Right cardiac atrium (tissue), 5 donors: ENCODE measurements around the gene NARS2. TPM values are rescaled to one million over a fixed set of nuclear protein-coding genes. Genes with fewer than 3 reads are reported as not detected.

Source experiments
- ATAC-seq, 2 donors: fragments of 200-7000 bp; cut with Tn5 transposase; one replicate each; pipeline versions ENCODE4 v1.8.0 to v1.9.1; 2020; ENCODE audit warnings: moderate library complexity in 2 of 2, mild to moderate bottlenecking in 1 of 2
- DNase-seq, 3 donors: peaks; one replicate each; pipeline ENCODE4 v3.0.0-alpha.2; 2020
- H3K27ac ChIP-seq: one replicate; pipeline ENCODE4 v1.5.1; 2013; ENCODE audit warnings: mild to moderate bottlenecking, low read length, control low read depth, moderate library complexity
- H3K27me3 ChIP-seq: one replicate; pipeline ENCODE4 v1.6.1; 2013; ENCODE audit not compliant: control insufficient read depth, insufficient read depth
- H3K4me1 ChIP-seq: one replicate; pipeline ENCODE4 v1.6.1; 2013; ENCODE audit warnings: low read length; ENCODE audit not compliant: control insufficient read depth, insufficient read depth
- H3K4me3 ChIP-seq: one replicate; pipeline ENCODE4 v1.5.1; 2013; ENCODE audit warnings: low read length, control low read depth
- H3K9me3 ChIP-seq: one replicate; pipeline ENCODE4 v1.6.1; 2013; ENCODE audit warnings: low read length; ENCODE audit not compliant: control insufficient read depth
- WGBS: extraction: QIAGEN DNeasy Blood & Tissue Kit; methylation state at CpG from one replicate; pipeline ENCODE4 v1.1.7; 2013; 5-methylcytosine and 5-hydroxymethylcytosine counted together
- intact Hi-C, 4 donors: fragments of 100-400 bp; cut with DNase I; formaldehyde crosslinking; loops; one replicate each; pipeline versions ENCODE4 v1.11.0 to v1.14.0; 2022 to 2023
- polyA plus RNA-seq: library from polyadenylated mRNA; stranded (reverse); fragments of 200-250 nt; gene quantifications from one replicate; pipeline ENCODE4 v1.2.3, GENCODE V29; 2013
- total RNA-seq, 4 donors: library from RNA; stranded (reverse); fragmentation: NEBNext Ultra II Directional; extraction: Animal tissue kit (Norgen Biotek cat#: 25700); gene quantifications; one replicate each; pipeline ENCODE4 v1.2.1, GENCODE V29; 2021
- donor health status: healthy with polysubstance abuse.
- donor health status: DM: no; HTN: yes; CAD: no.
- donor health status: DM: no; HTN: no; CAD: no.
- donor health status: DM: no; HTN: yes; CAD: no; lungs with severe emphysema.
- donor health status: DM: yes; HTN: yes; CAD: no.

Gene NARS2
- total and polyA plus RNA-seq, 5 donors, result 10.2 to 19.1 (median 13.9) TPM

DNA sequence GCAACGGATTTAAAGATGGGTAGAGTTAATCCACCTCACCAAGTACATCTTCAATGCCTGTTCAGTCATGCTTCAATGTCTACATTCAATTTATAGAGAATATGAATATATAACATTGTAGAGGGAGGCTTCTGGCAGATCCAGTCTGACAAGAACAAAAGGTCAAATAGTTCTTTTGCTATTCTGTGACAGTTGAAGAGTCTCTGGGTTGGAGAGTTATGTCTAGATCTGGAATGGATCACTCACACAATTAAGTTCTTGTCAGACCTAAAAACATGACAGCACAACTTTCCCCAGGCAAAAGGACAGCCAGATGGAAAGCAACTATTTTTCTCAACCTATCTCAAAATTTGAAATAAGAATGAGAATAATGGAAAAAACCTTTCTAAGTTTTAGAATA, 141.7 kb downstream of the NARS2 start:
- intact Hi-C loops, result no loop called here
- Histone ChIP-seq H3K9me3 (no peaks in the 10 kb centered on the region), H3K27me3 (no peaks in the 10 kb centered on the region), H3K4me3 (no peak overlapping the region), H3K4me1 (no peaks in the 10 kb centered on the region), H3K27ac (no peak overlapping the region)
- DNase-seq (no peak), ATAC-seq (no peak)
- 42% methylated on average over 1 of the region's 1 CpG for WGBS

DNA sequence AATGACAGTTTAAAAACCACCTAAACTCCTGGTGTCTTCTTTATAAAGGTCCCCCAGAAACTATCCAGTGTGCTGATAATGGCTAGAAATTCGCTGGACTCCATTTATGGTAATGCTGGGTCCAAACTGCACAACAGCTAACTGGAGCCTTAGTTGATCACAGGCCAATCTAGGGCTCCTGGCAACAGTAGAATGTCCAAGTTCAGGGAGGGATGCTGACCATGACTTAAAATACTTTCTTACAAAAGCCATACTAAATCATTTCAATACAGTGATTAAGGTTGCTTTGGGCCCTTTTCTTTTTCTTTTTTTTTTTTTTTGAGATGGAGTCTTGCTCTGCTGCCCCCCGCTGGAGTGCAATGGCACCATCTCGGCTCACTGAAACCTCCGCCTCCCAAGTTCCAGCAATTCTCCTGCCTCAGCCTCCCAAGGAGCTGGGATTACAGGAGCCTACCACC, 142.6 kb downstream of the NARS2 start:
- intact Hi-C loops, result no loop called here
- DNase-seq (peak in 2 of 3 donors; percentile 45 to 59), ATAC-seq (peak in 1 of 2 donors; percentile 47)
- no peak overlapping the region for H3K27ac ChIP-seq
- H3K4me1 ChIP-seq, result no peaks in the 10 kb centered on the region
- H3K4me3 ChIP-seq, result no peak overlapping the region
- WGBS, result 80% methylated on average over 4 of the region's 4 CpGs
- no peaks in the 10 kb centered on the region for H3K9me3 ChIP-seq
- H3K27me3 ChIP-seq, result no peaks in the 10 kb centered on the region

- no peak for ATAC-seq
- no peaks in the 10 kb centered on the region for H3K9me3 ChIP-seq
- no peak overlapping the region for H3K27ac ChIP-seq
- intact Hi-C loops, result loop anchor here in 3 of 4 donors (10.0 kb wide), 1 partner anchor 135 kb away; no protein-coding TSS in a partner anchor
- no peak overlapping the region for H3K4me3 ChIP-seq
- no peaks in the 10 kb centered on the region for H3K27me3 ChIP-seq
- no peaks in the 10 kb centered on the region for H3K4me1 ChIP-seq
- 66% methylated on average over 4 of the region's 4 CpGs for WGBS
- DNase-seq, result no peak
Measured at GRCh38 chr11:78429660-78430059, 145.0 kb downstream of the NARS2 start.

DNA sequence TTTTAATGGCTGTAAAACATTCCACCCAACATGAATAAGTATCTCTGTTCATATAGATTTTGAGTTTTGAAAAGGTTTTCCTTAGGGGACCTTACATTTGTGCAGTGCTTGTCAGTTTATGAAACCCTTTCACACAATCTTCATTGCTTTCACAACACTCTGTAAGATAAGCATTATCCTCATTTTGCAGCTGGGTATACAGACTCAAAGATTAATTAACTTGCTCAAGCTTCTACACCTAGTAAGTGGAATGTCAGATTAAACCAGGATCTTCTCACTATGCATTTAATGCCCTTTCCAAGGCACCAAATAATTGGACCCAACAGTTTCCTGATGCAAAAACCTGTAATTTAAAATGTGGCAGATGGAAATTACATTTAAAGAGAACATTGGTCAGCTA, 145.5 kb downstream of the NARS2 start:
- H3K4me1 ChIP-seq, result no peaks in the 10 kb centered on the region
- intact Hi-C loops, result loop anchor here in 3 of 4 donors (10.0 kb wide), 1 partner anchor 136 kb away; no protein-coding TSS in a partner anchor
- no peaks in the 10 kb centered on the region for H3K9me3 ChIP-seq
- DNase-seq (no peak), ATAC-seq (no peak)
- H3K27me3 ChIP-seq, result no peaks in the 10 kb centered on the region
- no peak overlapping the region for H3K4me3 ChIP-seq
- no peak overlapping the region for H3K27ac ChIP-seq

DNA sequence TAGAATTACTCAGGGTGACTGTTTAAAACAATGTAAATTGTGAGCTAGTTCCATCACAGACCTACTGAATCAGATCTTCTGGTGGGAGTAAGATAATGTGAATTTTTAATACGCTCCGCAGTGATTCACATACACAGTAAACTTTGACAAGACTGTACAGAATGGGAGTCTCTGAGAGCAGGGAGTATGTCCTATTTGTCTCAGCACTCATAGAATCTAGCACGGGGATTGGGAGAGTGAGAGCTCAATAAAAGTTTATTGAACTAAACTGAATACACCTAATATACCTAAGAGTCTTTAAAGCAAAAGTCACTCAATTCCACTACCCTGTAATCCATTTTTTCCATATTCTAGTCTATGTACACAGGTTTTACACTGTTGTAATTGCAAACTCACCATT, 145.9 kb downstream of the NARS2 start:
- DNase-seq (no peak), ATAC-seq (no peak)
- Histone ChIP-seq H3K9me3 (no peaks in the 10 kb centered on the region), H3K27ac (no peak overlapping the region), H3K4me1 (no peaks in the 10 kb centered on the region), H3K4me3 (no peak overlapping the region), H3K27me3 (no peaks in the 10 kb centered on the region)
- intact Hi-C loops, result loop anchor here in 3 of 4 donors (10.0 kb wide), 1 partner anchor 136 kb away; no protein-coding TSS in a partner anchor
- 91% methylated on average over 3 of the region's 3 CpGs for WGBS

DNA sequence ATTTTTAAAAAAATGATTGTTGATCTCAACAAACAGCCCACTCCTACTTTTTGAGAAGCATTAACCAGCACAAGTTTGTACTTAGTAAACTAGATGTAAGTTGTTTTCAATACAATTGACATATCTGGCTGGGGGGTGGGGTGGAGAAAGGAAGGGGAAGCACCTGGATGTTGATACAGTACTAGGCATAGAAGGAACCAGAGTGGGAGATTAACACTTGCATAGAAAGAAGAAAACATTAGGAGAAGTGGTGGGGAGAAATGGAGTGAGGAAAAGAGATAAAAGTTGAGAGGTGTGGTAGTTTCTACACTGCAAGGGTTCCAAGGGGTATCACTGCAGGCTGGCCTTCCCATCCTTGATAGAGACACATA, 146.4 kb downstream of the NARS2 start:
- no peaks in the 10 kb centered on the region for H3K9me3 ChIP-seq
- no peak for ATAC-seq
- H3K4me3 ChIP-seq, result no peak overlapping the region
- intact Hi-C loops, result loop anchor here in 3 of 4 donors (10.0 kb wide), 1 partner anchor 137 kb away; no protein-coding TSS in a partner anchor
- H3K27me3 ChIP-seq, result no peaks in the 10 kb centered on the region
- no peaks in the 10 kb centered on the region for H3K4me1 ChIP-seq
- H3K27ac ChIP-seq, result no peak overlapping the region
- DNase-seq, result no peak

DNA sequence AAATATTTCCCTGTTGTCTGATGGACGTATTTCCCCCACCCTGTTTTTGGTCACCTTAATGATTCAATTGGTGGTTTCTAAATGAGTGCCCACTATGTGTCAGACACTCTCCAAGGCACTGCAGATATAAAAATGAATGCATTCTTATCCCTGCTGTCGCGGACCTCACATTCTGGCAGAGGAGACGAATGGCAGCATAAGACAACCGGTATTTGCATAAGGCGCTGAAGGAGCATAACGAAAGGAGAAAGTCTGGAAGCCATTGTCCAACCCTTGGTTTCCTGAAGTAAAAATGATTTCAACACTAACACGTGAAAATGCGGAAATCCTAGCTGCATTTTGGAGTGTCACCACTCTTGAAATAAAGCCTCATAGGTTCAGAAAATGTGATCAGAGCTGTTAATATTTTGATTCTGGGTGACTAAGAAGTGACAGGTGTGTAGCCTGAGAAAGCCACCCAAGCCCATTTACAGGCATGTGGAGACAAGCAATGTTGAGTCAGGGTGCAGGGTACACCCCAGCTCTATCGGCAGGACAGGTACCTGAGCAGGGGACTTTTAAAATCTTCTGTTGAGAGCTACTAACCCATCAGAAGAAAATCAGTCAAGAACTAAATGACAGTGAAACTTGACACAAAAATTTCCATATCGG, 146.9 kb downstream of the NARS2 start:
- H3K4me3 ChIP-seq, result no peak overlapping the region
- intact Hi-C loops, result loop anchor here in 3 of 4 donors (10.0 kb wide), 1 partner anchor 137 kb away; no protein-coding TSS in a partner anchor

DNA sequence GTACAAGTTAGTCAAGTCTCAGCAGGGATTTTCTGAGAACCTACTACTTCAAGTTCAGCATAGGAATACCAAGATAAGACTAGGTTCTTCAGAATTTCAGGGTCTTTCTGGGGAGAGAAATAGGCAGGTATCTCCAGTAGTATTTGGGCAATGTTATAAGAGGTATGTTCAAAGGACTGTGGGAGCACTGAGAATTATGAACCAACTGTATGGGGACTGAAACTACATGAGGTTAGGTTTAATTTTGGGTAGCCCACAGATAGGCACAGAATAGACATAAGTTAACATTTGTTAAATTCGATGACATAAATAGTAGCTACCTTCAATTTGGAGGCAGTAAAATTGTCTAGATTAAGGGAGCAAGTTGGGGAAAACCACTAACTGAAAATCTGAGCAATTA, 147.8 kb downstream of the NARS2 start:
- Histone ChIP-seq H3K4me3 (no peak overlapping the region), H3K27me3 (no peaks in the 10 kb centered on the region), H3K27ac (no peak overlapping the region), H3K9me3 (no peaks in the 10 kb centered on the region), H3K4me1 (no peaks in the 10 kb centered on the region)
- intact Hi-C loops, result loop anchor here in 3 of 4 donors (10.0 kb wide), 1 partner anchor 138 kb away; no protein-coding TSS in a partner anchor
- 93% methylated on average over 1 of the region's 1 CpG for WGBS
- no peak for ATAC-seq
- no peak for DNase-seq

More for the DNA sequence above, 146.9 kb downstream of the NARS2 start:
- DNase-seq (no peak), ATAC-seq (no peak)
- no peaks in the 10 kb centered on the region for H3K4me1 ChIP-seq
- no peaks in the 10 kb centered on the region for H3K27me3 ChIP-seq
- 64% methylated on average over 11 of the region's 11 CpGs for WGBS
- H3K9me3 ChIP-seq, result no peaks in the 10 kb centered on the region
- H3K27ac ChIP-seq, result peak overlapping the region; percentile 32

GRCh38 chr11:78425399-78426070, 149.1 kb downstream of the NARS2 start:
- no peaks in the 10 kb centered on the region for H3K27me3 ChIP-seq
- no peaks in the 10 kb centered on the region for H3K4me1 ChIP-seq
- 42% methylated on average over 4 of the region's 4 CpGs for WGBS
- no peaks in the 10 kb centered on the region for H3K9me3 ChIP-seq
- DNase-seq (no peak), ATAC-seq (no peak)
- H3K4me3 ChIP-seq, result no peak overlapping the region
- intact Hi-C loops, result loop anchor here in 3 of 4 donors (10.0 kb wide), 1 partner anchor 139 kb away; no protein-coding TSS in a partner anchor
- H3K27ac ChIP-seq, result no peak overlapping the region

DNA sequence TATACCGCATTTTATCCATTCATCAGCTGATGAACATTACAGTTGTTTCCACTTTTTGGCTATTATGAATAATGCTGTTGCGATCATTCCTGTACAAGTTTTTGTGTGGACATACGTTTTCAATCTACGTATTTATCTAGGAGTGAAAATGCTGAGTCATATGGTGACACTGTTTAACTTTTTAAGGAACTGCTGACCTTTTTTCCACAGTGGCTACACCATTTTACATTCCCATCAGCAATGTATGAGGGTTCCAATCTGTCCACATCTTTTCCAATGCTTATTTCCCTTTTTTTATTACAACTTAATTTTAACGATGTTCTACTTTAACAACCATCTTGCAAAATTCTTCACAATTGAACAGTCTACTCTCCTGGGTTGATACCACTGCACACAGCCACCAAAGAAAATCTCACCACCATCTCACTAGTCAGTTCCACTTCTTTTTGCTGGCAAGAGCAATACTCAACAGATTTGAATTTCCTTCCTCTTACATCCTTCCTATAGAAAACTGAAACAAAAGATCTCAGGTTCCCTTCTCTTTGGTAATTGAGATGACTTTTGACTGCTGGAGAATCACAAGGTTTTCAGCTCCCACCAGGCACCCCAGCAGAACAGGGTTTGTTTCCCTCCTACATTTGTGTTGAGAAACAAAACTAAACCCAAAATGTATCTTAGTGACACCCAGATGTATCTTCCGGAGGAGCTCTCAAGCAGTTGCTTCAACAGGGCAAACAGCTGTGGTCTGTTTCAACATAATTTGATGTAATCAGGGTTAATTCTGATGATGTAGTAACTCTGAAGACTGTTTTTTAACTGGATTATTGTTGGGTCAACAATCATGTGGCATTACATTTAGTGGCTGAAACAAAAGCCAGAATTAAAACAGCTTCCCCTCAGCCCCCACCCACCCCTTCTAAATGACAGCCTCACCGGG, 150.1 kb downstream of the NARS2 start:
- 67% methylated on average over 7 of the region's 7 CpGs for WGBS
- Histone ChIP-seq H3K27ac (no peak overlapping the region), H3K4me3 (no peak overlapping the region), H3K9me3 (no peaks in the 10 kb centered on the region), H3K4me1 (no peaks in the 10 kb centered on the region), H3K27me3 (no peaks in the 10 kb centered on the region)
- DNase-seq, result no peak
- intact Hi-C loops, result loop anchor here in 3 of 4 donors (5.0 to 10.0 kb wide), 2 partner anchors 140 to 197 kb away; no protein-coding TSS in a partner anchor
- ATAC-seq, result no peak
